T47D (cell line): Measurements from ENCODE around the gene NR1H4.
"Not testable (repeated sequence)": the region's sequence is repeated elsewhere in the genome, so short reads cannot be mapped to it uniquely, and the experiment has no call there.

Experiments
- DNase-seq, 2 experiments: peaks; one replicate each; pipeline versions ENCODE4 v3.0.0 to v3.0.0-alpha.2; 2011 to 2012; ENCODE audit warnings: low read depth in 1 of 2, low spot score in 1 of 2
- JUND ChIP-seq: IDR thresholded peaks from 2 replicates; pipeline ENCODE4 v1.6.1; 2012; ENCODE audit warnings: low read depth
- in situ Hi-C: cut with HindIII; loops from 2 replicates; pipeline ENCODE4 v1.10.0; 2016; ENCODE audit warnings: low sequenced_read_pairs, low pct_unique_long_range_greater_than_20kb

NR1H4 gene

GRCh38 chr12:100539202-100539601 lies 65.5 kb downstream of the NR1H4 start:
- TF ChIP-seq JUND: no peak
- in situ Hi-C loops: no loop called here
- peak; percentile 15 to 83 for DNase-seq

- in situ Hi-C loops: no loop called here
- no peak for TF ChIP-seq JUND
- DNase-seq: no peak
These were observed 70.5 kb downstream of the NR1H4 start for GRCh38 chr12:100544165-100544564.

GRCh38 chr12:100545092-100545491 lies 71.4 kb downstream of the NR1H4 start:
- in situ Hi-C loops: no loop called here
- no peak for TF ChIP-seq JUND
- no peak for DNase-seq

GRCh38 chr12:100553936-100554335 lies 80.3 kb downstream of the NR1H4 start:
- no peak for TF ChIP-seq JUND
- no peak for DNase-seq
- in situ Hi-C loops: no loop called here

- no peak for TF ChIP-seq JUND
- in situ Hi-C loops: no loop called here
- peak; percentile 53 to 88 for DNase-seq
These were observed 81.0 kb downstream of the NR1H4 start for GRCh38 chr12:100554608-100555077.

GRCh38 chr12:100555722-100556121 lies 82.1 kb downstream of the NR1H4 start:
- DNase-seq: no peak
- in situ Hi-C loops: no loop called here
- no peak for TF ChIP-seq JUND

- TF ChIP-seq JUND: no peak
- no peak for DNase-seq
- in situ Hi-C loops: no loop called here
These were observed 83.7 kb downstream of the NR1H4 start for GRCh38 chr12:100557357-100557756.

- in situ Hi-C loops, DNase-seq: not testable (repeated sequence)
These were observed 85.6 kb downstream of the NR1H4 start for GRCh38 chr12:100559261-100559660.

GRCh38 chr12:100564090-100564489 lies 90.4 kb downstream of the NR1H4 start:
- no peak for DNase-seq
- no peak for TF ChIP-seq JUND
- in situ Hi-C loops: no loop called here

- no peak for DNase-seq
- TF ChIP-seq JUND: no peak
- in situ Hi-C loops: no loop called here
These were observed 91.3 kb downstream of the NR1H4 start for GRCh38 chr12:100564905-100565467.

- no peak for TF ChIP-seq JUND
These were observed 92.4 kb downstream of the NR1H4 start for GRCh38 chr12:100565987-100566545.

GRCh38 chr12:100566887-100567637 lies 93.4 kb downstream of the NR1H4 start:
- DNase-seq: no peak
- no peak for TF ChIP-seq JUND
- in situ Hi-C loops: no loop called here

More at GRCh38 chr12:100565987-100566545, 92.4 kb downstream of the NR1H4 start:
- DNase-seq: no peak
- in situ Hi-C loops: no loop called here

- in situ Hi-C loops: no loop called here
- TF ChIP-seq JUND: no peak
- no peak for DNase-seq
These were observed 94.3 kb downstream of the NR1H4 start for GRCh38 chr12:100567945-100568344.
